H9 (cell line): Measurements from ENCODE around the gene AP3S1. TPM values are rescaled to one million over a fixed set of nuclear protein-coding genes. Genes with fewer than 3 reads are reported as not detected.

ENCODE experiments used
- DNase-seq: peaks from one replicate; pipeline ENCODE4 v3.0.0-alpha.2; 2017
- H2AFZ ChIP-seq: one replicate; pipeline ENCODE4 v1.6.1; 2013; ENCODE audit warnings: mild to moderate bottlenecking, low read length, control low read depth, moderate library complexity
- H2AK5ac ChIP-seq: 2 replicates; pipeline ENCODE4 v1.6.1; 2013; ENCODE audit warnings: low read length, control low read depth, mixed read lengths; ENCODE audit not compliant: insufficient read length
- H2BK120ac ChIP-seq: one replicate; pipeline ENCODE4 v1.6.1; 2013; ENCODE audit warnings: low read depth, mild to moderate bottlenecking, low read length, control low read depth, inconsistent platforms; ENCODE audit not compliant: poor library complexity, severe bottlenecking
- H2BK12ac ChIP-seq: 2 replicates; pipeline ENCODE4 v1.6.1; 2013; ENCODE audit warnings: low read length, control low read depth, mixed read lengths, low read depth; ENCODE audit not compliant: insufficient read length
- H2BK15ac ChIP-seq: 2 replicates; pipeline ENCODE4 v1.6.1; 2013; ENCODE audit warnings: low read depth, low read length, control low read depth
- H2BK20ac ChIP-seq: one replicate; pipeline ENCODE4 v1.6.1; 2013; ENCODE audit warnings: low read depth, mild to moderate bottlenecking, low read length, control low read depth, inconsistent platforms; ENCODE audit not compliant: poor library complexity, severe bottlenecking
- H2BK5ac ChIP-seq: 2 replicates; pipeline ENCODE4 v1.6.1; 2013; ENCODE audit warnings: low read length, control low read depth, mixed read lengths; ENCODE audit not compliant: insufficient read length
- H3K14ac ChIP-seq: 2 replicates; pipeline ENCODE4 v1.6.1; 2013; ENCODE audit warnings: low read length, control low read depth; ENCODE audit not compliant: insufficient read depth
- H3K18ac ChIP-seq: 2 replicates; pipeline ENCODE4 v1.6.1; 2013; ENCODE audit warnings: low read depth, mild to moderate bottlenecking, mixed read lengths, low read length, control low read depth; ENCODE audit not compliant: insufficient read length
- H3K23ac ChIP-seq: 2 replicates; pipeline ENCODE4 v1.6.1; 2013; ENCODE audit warnings: low read length, control low read depth, mixed read lengths, low read depth; ENCODE audit not compliant: insufficient read length
- H3K23me2 ChIP-seq: 2 replicates; pipeline ENCODE4 v1.6.1; 2013; ENCODE audit warnings: low read depth, mild to moderate bottlenecking, mixed read lengths, low read length, control low read depth; ENCODE audit not compliant: insufficient read length, poor library complexity, severe bottlenecking
- H3K27ac ChIP-seq: 2 replicates; pipeline ENCODE4 v1.5.1; 2013; ENCODE audit warnings: low read length, control low read depth, mixed read lengths, low read depth; ENCODE audit not compliant: insufficient read length
- H3K27me3 ChIP-seq: 2 replicates; pipeline ENCODE4 v1.6.1; 2013; ENCODE audit warnings: low read length, control low read depth, inconsistent platforms; ENCODE audit not compliant: insufficient read depth
- H3K4ac ChIP-seq: 2 replicates; pipeline ENCODE4 v1.6.1; 2013; ENCODE audit warnings: low read depth, mild to moderate bottlenecking, control low read depth, inconsistent platforms, low read length, moderate library complexity
- H3K4me1 ChIP-seq: 2 replicates; pipeline ENCODE4 v1.6.1; 2013; ENCODE audit warnings: low read length, control low read depth, inconsistent platforms; ENCODE audit not compliant: insufficient read depth
- H3K4me2 ChIP-seq: 2 replicates; pipeline ENCODE4 v1.6.1; 2013; ENCODE audit warnings: low read length, control low read depth, mixed read lengths; ENCODE audit not compliant: insufficient read length, insufficient read depth
- H3K56ac ChIP-seq: 2 replicates; pipeline ENCODE4 v1.6.1; 2013; ENCODE audit warnings: low read depth, mild to moderate bottlenecking, mixed read lengths, low read length, control low read depth; ENCODE audit not compliant: insufficient read length
- H3K79me1 ChIP-seq: 2 replicates; pipeline ENCODE4 v1.6.1; 2013; ENCODE audit warnings: low read depth, mild to moderate bottlenecking, moderate library complexity, low read length, control low read depth, inconsistent platforms; ENCODE audit not compliant: insufficient read depth, poor library complexity, severe bottlenecking
- H3K79me2 ChIP-seq: 2 replicates; pipeline ENCODE4 v1.6.1; 2013; ENCODE audit warnings: low read length, control low read depth, inconsistent platforms; ENCODE audit not compliant: insufficient read depth
- H3K9ac ChIP-seq: 2 replicates; pipeline ENCODE4 v1.6.1; 2013; ENCODE audit warnings: low read length, control low read depth, mixed read lengths; ENCODE audit not compliant: insufficient read length; ENCODE audit errors: extremely low read depth
- H3K9me3 ChIP-seq: one replicate; pipeline ENCODE4 v1.6.1; 2013; ENCODE audit warnings: low read depth, low read length, inconsistent platforms; ENCODE audit not compliant: control insufficient read depth
- H3T11ph ChIP-seq: one replicate; pipeline ENCODE4 v1.6.1; 2013; ENCODE audit warnings: mild to moderate bottlenecking, low read length, control low read depth, inconsistent platforms
- H4K20me1 ChIP-seq: one replicate; pipeline ENCODE4 v1.6.1; 2013; ENCODE audit not compliant: control insufficient read depth, insufficient read length, insufficient read depth
- H4K5ac ChIP-seq: 2 replicates; pipeline ENCODE4 v1.6.1; 2013; ENCODE audit warnings: low read depth, mild to moderate bottlenecking, mixed read lengths, low read length, control low read depth; ENCODE audit not compliant: insufficient read length
- H4K8ac ChIP-seq: replicated peaks from 2 replicates; pipeline ENCODE4 v1.6.1; 2013; ENCODE audit warnings: low read length, control low read depth, mixed read lengths, low read depth; ENCODE audit not compliant: insufficient read length
- H4K91ac ChIP-seq: 2 replicates; pipeline ENCODE4 v1.6.1; 2013; ENCODE audit warnings: low read depth, mild to moderate bottlenecking, moderate library complexity, mixed read lengths, low read length, control low read depth; ENCODE audit not compliant: insufficient read length
- H3K27ac Mint-ChIP-seq, 3 experiments: 2 replicates in 2 of 3; 3 replicates in 1 of 3; pipeline ENCODE4 v1.8.0; 2020 to 2021; ENCODE audit warnings: mixed read lengths in 3 of 3, mild to moderate bottlenecking in 1 of 3, moderate library complexity in 1 of 3
- H3K27me3 Mint-ChIP-seq: 2 replicates; pipeline ENCODE4 v1.8.0; 2021; ENCODE audit warnings: low read depth, mild to moderate bottlenecking, moderate library complexity, mixed read lengths
- H3K36me3 Mint-ChIP-seq, 3 experiments: 2 replicates in 2 of 3; 3 replicates in 1 of 3; pipeline ENCODE4 v1.8.0; 2020 to 2021; ENCODE audit warnings: low read depth in 3 of 3, mixed read lengths in 3 of 3; ENCODE audit not compliant: insufficient read depth in 1 of 3
- H3K4me1 Mint-ChIP-seq, 2 experiments: 2 replicates each; pipeline ENCODE4 v1.8.0; 2020; ENCODE audit warnings: mixed read lengths in 2 of 2
- H3K4me3 Mint-ChIP-seq, 2 experiments: 2 replicates in 1 of 2; 3 replicates in 1 of 2; pipeline ENCODE4 v1.8.0; 2020 to 2021; ENCODE audit warnings: mild to moderate bottlenecking in 2 of 2, mixed read lengths in 2 of 2, moderate library complexity in 1 of 2
- H3K9me3 Mint-ChIP-seq, 2 experiments: 2 replicates in 1 of 2; 3 replicates in 1 of 2; pipeline ENCODE4 v1.8.0; 2020; ENCODE audit warnings: mild to moderate bottlenecking in 2 of 2, mixed read lengths in 2 of 2, moderate library complexity in 1 of 2
- WGBS: extraction: QIAGEN DNeasy Blood & Tissue Kit; methylation state at CpG from one replicate; pipeline ENCODE4 v1.1.7; 2013; ENCODE audit warnings: missing lambda C conversion rate, low lambda C conversion rate, mixed read lengths; ENCODE audit not compliant: insufficient read length; ENCODE audit errors: extremely low coverage; 5-methylcytosine and 5-hydroxymethylcytosine counted together
- total RNA-seq: library from RNA; stranded (reverse); gene quantifications from 2 replicates; pipeline ENCODE4 v1.2.1, GENCODE V29; 2021
- TF ChIP-seq, protein P1 (sequence below): fragments of 200-600 bp; sonication (generic); conservative IDR thresholded peaks from 3 replicates; pipeline ENCODE4 v1.8.0; 2021; ENCODE audit warnings: antibody characterized with exemption, mild to moderate bottlenecking

Gene AP3S1
- total RNA-seq, 1 experiment from 2014 or later: 78.4 TPM

DNA sequence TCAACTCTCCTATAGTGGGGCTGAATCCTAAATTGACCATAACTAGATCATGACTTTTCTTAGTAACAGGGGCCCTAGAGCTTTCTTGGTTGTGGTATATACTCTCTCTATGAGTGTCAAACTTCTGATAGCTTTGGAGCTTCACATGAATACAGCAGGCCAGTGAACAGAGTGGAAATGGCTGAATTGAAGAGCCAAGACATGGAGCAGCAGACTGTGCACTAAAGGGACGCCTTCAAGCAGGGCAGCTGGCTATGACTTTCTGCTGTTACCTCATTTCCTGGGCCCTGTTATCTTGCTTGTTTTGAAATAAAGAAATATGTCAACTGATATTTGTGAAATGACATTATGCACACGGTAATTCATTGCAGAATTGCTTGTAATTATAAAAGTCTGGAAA, 41.6 kb upstream of the AP3S1 start:
- no peaks in the 10 kb centered on the region for H3K4me1 ChIP-seq
- WGBS: no CpG with 5 or more reads among the region's 2 CpGs
- no peak overlapping the region for H3K23ac ChIP-seq
- H2AK5ac ChIP-seq: no peak overlapping the region
- H3T11ph ChIP-seq: no peak overlapping the region
- no peak overlapping the region for H2BK12ac ChIP-seq
- no peaks in the 10 kb centered on the region for H3K79me1 ChIP-seq
- no peak overlapping the region for H4K91ac ChIP-seq
- Mint-ChIP-seq H3K36me3 (peaks cover 2 to 11% (median 4%) of the 10 kb centered on the region in 3 experiments; a peak in 4 of 7 replicates), H3K27me3 (no peaks in the 10 kb centered on the region), H3K9me3 (no peaks in the 10 kb centered on the region), H3K27ac (no peak overlapping the region), H3K4me3 (no peak overlapping the region), H3K4me1 (no peaks in the 10 kb centered on the region)
- no peaks in the 10 kb centered on the region for H3K79me2 ChIP-seq
- no peak overlapping the region for H2BK5ac ChIP-seq
- H3K4me2 ChIP-seq: no peak overlapping the region
- H2BK20ac ChIP-seq: no peak overlapping the region
- no peak overlapping the region for H4K8ac ChIP-seq
- no peaks in the 10 kb centered on the region for H3K9me3 ChIP-seq
- DNase-seq: no peak
- no peak overlapping the region for H3K4ac ChIP-seq
- H4K20me1 ChIP-seq: no peaks in the 10 kb centered on the region
- H3K27ac ChIP-seq: no peak overlapping the region
- no peak overlapping the region for H3K18ac ChIP-seq
- TF ChIP-seq, protein P1, sequence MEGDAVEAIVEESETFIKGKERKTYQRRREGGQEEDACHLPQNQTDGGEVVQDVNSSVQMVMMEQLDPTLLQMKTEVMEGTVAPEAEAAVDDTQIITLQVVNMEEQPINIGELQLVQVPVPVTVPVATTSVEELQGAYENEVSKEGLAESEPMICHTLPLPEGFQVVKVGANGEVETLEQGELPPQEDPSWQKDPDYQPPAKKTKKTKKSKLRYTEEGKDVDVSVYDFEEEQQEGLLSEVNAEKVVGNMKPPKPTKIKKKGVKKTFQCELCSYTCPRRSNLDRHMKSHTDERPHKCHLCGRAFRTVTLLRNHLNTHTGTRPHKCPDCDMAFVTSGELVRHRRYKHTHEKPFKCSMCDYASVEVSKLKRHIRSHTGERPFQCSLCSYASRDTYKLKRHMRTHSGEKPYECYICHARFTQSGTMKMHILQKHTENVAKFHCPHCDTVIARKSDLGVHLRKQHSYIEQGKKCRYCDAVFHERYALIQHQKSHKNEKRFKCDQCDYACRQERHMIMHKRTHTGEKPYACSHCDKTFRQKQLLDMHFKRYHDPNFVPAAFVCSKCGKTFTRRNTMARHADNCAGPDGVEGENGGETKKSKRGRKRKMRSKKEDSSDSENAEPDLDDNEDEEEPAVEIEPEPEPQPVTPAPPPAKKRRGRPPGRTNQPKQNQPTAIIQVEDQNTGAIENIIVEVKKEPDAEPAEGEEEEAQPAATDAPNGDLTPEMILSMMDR: no peak
- no peak overlapping the region for H2AFZ ChIP-seq
- H3K14ac ChIP-seq: no peak overlapping the region
- no peak overlapping the region for H3K9ac ChIP-seq
- no peak overlapping the region for H2BK120ac ChIP-seq
- H4K5ac ChIP-seq: no peak overlapping the region
- H3K23me2 ChIP-seq: no peaks in the 10 kb centered on the region
- H2BK15ac ChIP-seq: no peak overlapping the region
- H3K27me3 ChIP-seq: no peaks in the 10 kb centered on the region
- no peak overlapping the region for H3K56ac ChIP-seq
